Activated CD8-positive, alpha-beta memory T cell treated with anti-CD3 and anti-CD28 coated beads for 1 hour (primary cell): ENCODE data around the gene XIAP.
"Not testable (repeated sequence)": the region's sequence is repeated elsewhere in the genome, so short reads cannot be mapped to it uniquely, and the experiment has no call there.

Source experiments
- DNase-seq, 2 donors: peaks; one replicate each; pipeline ENCODE4 v3.0.0-alpha.2; 2020; ENCODE audit warnings: low read depth in 1 of 2; ENCODE audit errors: extremely low read depth in 1 of 2

The XIAP gene

GRCh38 chrX:123859846-123860838, at the start of gene XIAP:
Gene XIAP, plus strand, starts transcription at chrX:123860053. Its CDS starts 25,610 bp downstream, at chrX:123885663.
- DNase-seq = peak in 1 of 2 donors; percentile 30

DNA sequence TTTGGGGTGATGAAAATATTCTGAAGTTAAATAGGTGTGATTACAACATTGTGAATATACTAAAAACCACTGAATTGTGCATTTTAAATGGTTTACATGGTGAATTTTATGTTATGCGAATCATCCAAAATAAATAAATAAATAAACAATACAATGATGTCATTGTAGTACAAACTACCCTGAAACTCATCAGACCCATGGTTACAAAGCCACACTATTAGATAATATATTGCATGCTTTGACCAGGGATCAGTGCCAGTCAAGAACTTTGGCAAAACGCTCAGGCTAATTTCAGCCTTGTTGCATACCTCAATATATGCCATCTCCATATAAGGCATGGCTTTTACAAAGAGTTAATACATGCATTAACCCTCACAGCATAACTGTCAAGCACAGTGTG, 45.5 kb upstream of the XIAP start:
- DNase-seq = no peak

DNA sequence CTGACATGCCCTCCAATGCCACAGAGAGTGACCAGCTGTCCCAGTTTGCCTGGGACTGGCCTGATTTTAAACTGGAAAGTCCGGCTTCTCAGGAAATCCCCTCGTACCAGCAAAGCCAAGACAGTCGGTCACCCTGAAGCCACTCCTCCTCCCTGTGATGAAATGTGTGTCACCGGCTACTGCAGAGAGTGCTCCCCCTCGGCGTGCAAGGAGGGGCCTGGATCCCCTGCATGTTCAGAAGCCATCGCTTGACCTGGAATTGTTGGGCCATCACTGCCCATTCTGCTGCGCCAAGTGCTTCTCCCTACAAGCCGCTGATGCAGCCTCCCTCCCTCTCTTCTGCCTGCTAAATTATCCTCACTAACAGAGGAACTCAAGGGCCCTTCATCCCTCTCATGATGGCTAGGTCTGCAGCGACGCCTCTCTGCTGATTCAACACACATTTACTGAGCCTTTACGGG, 44.9 kb upstream of the XIAP start:
- not testable (repeated sequence) for DNase-seq

- no peak for DNase-seq
These were observed 42.5 kb upstream of the XIAP start for GRCh38 chrX:123817288-123817894.

DNA sequence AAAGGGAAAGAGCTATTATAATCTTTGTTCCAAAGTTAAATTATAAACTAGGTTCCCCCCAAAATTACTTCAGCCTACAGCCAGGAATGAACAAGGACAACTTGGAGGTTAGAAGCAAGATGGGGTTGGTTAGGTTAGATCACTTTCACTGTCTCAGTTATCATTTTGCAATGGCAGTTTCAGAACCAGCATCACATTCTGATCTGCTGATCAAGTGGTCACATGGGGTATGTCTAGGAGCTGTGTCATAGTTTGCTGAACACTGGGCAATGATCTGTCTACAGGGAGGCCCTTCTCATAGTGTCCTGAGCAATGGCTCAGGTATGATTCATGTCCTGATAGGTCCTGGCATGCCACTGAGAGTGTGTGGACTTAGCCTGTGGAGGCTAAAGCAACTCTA, 41.6 kb upstream of the XIAP start:
- DNase-seq = no peak

DNA sequence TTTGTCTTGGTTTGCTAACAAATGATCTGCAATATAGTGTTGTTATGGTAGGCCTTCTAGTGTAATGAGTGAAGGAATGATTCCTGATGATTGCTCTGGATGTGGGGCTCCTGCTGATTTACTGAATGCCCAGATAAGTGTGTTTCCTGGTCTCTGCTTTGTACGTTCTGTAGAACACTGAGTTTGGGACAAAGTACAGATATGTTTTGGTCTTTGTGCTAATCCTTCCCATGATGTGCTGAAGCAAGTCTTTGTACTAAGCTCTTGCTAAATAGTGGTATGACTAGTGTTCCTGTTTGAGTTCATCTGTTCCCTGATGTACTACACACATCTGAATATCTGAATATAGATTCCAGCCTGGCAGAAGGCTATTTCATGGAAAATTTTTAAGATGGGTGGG, 36.9 kb upstream of the XIAP start:
- DNase-seq = no peak

- DNase-seq = no peak
These were observed 29.5 kb upstream of the XIAP start for GRCh38 chrX:123830309-123830708.

DNA sequence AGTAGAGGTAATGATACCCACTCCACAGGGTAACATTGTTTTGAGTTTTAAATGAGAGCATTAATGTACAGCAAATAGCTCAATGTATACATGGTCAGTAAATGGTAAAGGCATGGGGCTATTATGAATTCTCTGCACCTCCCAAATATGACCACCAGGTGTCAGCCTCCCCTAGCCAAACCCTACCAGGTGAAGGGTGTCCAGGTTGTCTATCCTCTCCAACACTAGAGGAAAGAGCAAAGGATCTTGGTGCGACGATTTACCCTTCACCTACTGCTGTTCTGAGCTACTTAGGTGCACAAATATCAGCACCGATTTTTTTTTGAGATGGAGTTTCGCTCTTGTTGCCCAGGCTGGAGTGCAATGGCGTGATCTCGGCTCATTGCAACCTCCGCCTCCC, 26.5 kb upstream of the XIAP start:
- peak; percentile 14 to 27 for DNase-seq

DNA sequence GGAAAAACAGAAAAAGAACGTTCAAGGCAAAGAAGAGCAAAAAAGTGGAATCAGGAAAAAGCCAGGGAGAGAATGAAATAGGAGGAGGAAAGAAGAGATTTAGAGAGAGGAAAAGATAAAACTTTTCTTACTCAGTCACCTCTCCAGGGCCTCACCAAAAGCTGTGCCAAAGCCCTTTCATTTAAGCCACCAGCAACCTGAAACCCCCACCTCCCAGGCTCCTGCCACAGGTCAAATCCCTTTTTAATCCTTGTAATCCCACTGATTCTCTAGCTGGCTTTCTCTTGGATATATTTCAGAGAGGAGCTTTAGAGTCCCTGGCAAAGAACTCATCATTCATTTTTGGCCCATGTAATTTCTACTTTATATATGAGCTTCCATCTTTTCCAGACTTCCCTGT, 25.7 kb upstream of the XIAP start:
- DNase-seq = no peak

DNA sequence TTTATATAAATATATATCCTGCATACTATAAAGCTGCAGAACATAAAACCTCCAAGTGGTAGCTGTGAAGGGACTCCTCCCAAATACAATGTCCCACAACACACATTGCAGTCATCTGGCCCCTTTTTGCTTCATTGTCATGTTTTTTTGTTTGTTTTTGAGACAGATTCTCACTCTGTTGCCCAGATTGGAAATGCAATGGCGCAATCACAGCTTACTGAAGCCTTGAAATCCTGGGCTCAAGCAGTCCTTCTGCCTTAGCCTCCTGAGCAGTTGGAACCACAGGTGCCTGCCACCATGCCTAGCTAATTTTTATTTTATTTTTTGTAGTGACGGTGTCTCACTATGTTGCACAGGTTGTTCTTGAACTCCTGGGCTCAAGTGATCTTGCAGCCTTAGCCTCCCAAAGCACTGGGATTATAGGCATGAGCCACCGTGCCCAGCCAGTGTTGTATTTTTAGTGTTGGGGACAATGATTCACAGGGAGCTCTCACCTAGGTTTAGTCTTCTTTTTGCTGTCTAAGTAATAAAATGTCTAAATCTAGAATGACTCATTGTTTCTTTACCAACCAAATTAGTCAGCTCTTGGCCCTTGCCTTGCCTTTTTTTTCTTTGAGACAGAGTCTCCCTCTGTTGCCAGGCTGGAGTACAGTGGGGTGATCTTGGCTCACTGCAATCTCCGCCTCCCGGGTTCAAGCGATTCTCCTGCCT, 24.0 kb upstream of the XIAP start:
- no peak for DNase-seq

- not testable (repeated sequence) for DNase-seq
These were observed 14.7 kb upstream of the XIAP start for GRCh38 chrX:123845129-123845528.

DNA sequence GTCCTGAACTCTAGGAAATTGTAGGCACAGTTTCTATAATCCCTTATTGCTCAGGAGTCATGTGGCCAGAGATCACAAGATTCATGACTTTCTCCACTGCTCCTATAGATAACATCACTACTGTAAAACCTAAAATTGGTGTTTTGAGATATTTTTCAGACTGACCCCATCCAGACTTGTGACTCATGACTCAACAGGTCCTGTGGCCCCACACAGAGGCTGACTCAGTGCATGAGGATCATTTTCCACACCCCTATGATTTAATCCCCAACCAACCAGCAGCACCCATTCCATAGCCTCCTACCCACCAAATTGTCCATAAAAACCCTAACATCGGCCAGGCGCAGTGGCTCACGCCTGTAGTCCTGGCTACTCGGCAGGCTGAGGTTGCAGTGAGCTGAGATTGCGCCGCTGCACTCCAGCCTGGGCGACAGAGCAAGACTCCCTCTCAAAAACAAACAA, 13.2 kb upstream of the XIAP start:
- DNase-seq = no peak

DNA sequence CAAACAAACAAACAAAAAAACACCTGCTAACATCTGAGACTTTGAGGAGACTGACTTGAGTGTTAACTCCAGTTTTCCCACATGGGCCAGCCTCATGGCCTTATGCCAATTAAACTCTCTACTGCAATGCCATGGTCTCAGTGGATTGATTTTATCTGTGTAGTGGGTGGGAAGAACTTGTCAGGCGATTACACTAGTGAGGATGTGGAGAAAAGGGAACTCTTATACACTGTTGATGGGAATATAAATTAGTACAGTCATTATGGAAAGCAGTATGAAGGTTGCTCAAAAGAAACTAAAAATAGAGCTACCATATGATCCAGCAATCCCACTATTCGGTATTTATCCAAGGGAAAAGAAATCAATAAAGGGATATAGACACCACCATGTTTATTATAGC, 12.8 kb upstream of the XIAP start:
- no peak for DNase-seq

- DNase-seq = no peak
These were observed 10.8 kb upstream of the XIAP start for GRCh38 chrX:123849096-123849495.

DNA sequence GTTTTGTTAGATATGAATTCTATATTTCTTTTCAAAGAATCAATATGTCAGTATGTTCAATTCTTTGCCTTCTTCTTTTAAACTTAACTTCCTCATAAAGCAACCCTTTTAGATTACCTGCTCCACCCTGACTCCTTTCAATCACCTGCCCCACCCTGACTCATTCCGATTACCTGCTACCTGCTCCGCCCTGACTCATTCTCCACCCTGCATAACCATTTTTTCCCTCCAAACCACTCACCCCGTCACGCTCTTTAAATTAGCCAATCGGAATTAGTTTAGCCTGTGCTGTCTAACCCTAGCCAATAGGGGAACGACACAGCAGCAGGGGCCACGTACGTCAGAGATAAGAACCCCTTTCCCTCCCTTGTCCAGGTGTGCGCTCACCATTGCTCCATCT, 9.9 kb upstream of the XIAP start:
- DNase-seq = not testable (repeated sequence)

DNA sequence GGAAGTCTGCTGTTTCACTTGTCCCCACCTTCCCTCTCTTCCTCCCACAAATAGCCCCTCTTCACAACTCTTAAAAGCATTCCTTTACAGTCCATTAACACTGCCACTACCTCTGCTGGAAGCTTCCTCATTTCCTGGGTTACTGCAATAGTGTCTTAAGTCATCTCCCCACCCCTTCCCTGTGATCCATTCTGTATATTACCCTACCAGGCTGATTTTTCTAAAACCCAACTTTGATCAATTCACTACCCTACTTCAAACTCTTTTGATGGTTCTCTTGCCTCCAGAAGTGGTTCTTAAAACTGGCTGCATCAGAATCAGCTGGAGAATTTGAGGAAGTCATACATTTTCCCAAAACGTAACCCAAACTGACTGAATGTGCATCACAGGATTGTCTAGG, 8.8 kb upstream of the XIAP start:
- no peak for DNase-seq

DNA sequence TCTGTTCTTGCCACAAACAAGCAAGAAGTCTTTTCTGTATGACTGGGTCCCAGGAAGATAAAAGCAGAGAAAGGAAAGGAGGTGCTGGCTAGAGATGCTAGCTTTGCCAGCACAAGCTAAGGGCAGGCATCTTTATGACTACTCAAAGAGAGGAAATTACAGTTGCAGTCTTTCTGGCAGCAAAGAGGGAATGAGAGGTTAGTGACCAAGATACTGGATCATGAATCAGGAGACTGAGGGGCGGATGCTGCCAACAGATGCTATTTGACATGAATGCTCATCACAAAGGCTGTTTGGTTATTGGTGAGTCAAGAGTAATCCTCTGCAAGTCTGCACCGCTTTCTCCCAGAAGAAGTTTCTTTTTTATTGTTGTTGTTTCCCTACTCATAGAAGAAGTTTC, 5.5 kb upstream of the XIAP start:
- DNase-seq = no peak

- peak in 1 of 2 donors; percentile 47 for DNase-seq
These were observed 426 bp upstream of the XIAP start for GRCh38 chrX:123859409-123859845.

DNA sequence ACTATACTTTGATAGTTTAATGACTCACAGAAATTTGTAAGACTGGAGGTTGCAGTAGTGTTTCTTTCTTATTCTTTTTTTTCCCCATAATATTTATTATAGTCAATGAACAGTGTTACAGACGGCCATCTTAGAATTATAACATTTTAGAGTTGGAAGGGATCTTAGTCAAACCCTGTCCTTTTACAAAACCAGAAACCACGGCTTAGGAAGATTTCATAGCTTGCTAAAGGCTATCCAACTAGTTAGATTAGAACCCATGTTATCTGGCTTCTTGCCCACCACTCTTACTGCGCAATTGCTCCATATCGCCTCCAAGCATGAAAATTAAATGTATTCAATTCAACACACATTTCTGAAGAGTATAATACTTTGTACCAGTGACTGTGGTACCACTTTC, 1.1 kb downstream of the XIAP start:
- no peak for DNase-seq

DNA sequence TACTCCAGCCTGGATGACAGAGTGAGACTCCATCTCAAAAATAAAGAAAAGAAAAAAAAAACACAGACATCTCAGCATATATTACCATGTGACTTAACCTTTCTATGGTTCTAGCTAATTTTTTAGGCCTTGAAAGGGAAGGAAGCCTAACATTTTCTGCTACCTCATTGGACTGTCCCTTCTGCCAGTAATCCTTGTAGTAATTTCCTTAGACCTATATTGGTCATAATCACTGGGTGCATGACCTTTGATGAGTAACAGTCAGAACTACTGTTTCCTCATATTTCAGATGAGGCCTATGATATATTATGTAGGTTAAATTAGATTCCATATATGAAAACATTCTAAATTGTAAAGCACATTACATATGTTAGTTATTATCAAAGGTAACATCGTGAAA, 9.6 kb downstream of the XIAP start:
- DNase-seq = no peak

DNA sequence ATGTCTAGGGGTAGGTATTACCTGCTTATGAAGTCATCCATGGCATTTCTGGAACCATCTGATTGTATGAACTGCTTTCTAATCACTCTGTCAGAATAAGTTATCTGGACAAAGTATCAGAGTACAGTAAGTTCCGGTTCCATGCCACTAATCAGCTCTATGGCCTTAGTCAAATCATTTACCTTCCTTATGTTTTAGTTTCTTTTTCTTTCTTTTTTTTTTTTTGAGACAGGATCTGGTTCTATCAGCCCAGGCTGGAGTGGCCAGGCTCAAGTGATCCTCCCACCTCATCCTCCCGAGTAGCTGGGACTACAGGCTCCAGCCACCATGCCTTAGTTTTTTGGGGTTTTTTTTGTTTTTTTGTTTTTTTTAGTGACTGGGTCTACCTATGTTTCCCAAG, 11.5 kb downstream of the XIAP start:
- no peak for DNase-seq
